H9 (cell line): ENCODE measurements around the gene INSR. TPM values are rescaled to one million over a fixed set of nuclear protein-coding genes. Genes with fewer than 3 reads are reported as not detected.

Experiments
- DNase-seq: peaks from one replicate; pipeline ENCODE4 v3.0.0-alpha.2; 2017
- H2AFZ ChIP-seq: one replicate; pipeline ENCODE4 v1.6.1; 2013; ENCODE audit warnings: mild to moderate bottlenecking, low read length, control low read depth, moderate library complexity
- H2AK5ac ChIP-seq: 2 replicates; pipeline ENCODE4 v1.6.1; 2013; ENCODE audit warnings: low read length, control low read depth, mixed read lengths; ENCODE audit not compliant: insufficient read length
- H2BK120ac ChIP-seq: one replicate; pipeline ENCODE4 v1.6.1; 2013; ENCODE audit warnings: low read depth, mild to moderate bottlenecking, low read length, control low read depth, inconsistent platforms; ENCODE audit not compliant: poor library complexity, severe bottlenecking
- H2BK12ac ChIP-seq: 2 replicates; pipeline ENCODE4 v1.6.1; 2013; ENCODE audit warnings: low read length, control low read depth, mixed read lengths, low read depth; ENCODE audit not compliant: insufficient read length
- H2BK15ac ChIP-seq: 2 replicates; pipeline ENCODE4 v1.6.1; 2013; ENCODE audit warnings: low read depth, low read length, control low read depth
- H2BK20ac ChIP-seq: one replicate; pipeline ENCODE4 v1.6.1; 2013; ENCODE audit warnings: low read depth, mild to moderate bottlenecking, low read length, control low read depth, inconsistent platforms; ENCODE audit not compliant: poor library complexity, severe bottlenecking
- H2BK5ac ChIP-seq: 2 replicates; pipeline ENCODE4 v1.6.1; 2013; ENCODE audit warnings: low read length, control low read depth, mixed read lengths; ENCODE audit not compliant: insufficient read length
- H3K14ac ChIP-seq: 2 replicates; pipeline ENCODE4 v1.6.1; 2013; ENCODE audit warnings: low read length, control low read depth; ENCODE audit not compliant: insufficient read depth
- H3K18ac ChIP-seq: 2 replicates; pipeline ENCODE4 v1.6.1; 2013; ENCODE audit warnings: low read depth, mild to moderate bottlenecking, mixed read lengths, low read length, control low read depth; ENCODE audit not compliant: insufficient read length
- H3K23ac ChIP-seq: 2 replicates; pipeline ENCODE4 v1.6.1; 2013; ENCODE audit warnings: low read length, control low read depth, mixed read lengths, low read depth; ENCODE audit not compliant: insufficient read length
- H3K23me2 ChIP-seq: 2 replicates; pipeline ENCODE4 v1.6.1; 2013; ENCODE audit warnings: low read depth, mild to moderate bottlenecking, mixed read lengths, low read length, control low read depth; ENCODE audit not compliant: insufficient read length, poor library complexity, severe bottlenecking
- H3K27ac ChIP-seq: 2 replicates; pipeline ENCODE4 v1.5.1; 2013; ENCODE audit warnings: low read length, control low read depth, mixed read lengths, low read depth; ENCODE audit not compliant: insufficient read length
- H3K27me3 ChIP-seq: 2 replicates; pipeline ENCODE4 v1.6.1; 2013; ENCODE audit warnings: low read length, control low read depth, inconsistent platforms; ENCODE audit not compliant: insufficient read depth
- H3K4ac ChIP-seq: 2 replicates; pipeline ENCODE4 v1.6.1; 2013; ENCODE audit warnings: low read depth, mild to moderate bottlenecking, control low read depth, inconsistent platforms, low read length, moderate library complexity
- H3K4me1 ChIP-seq: 2 replicates; pipeline ENCODE4 v1.6.1; 2013; ENCODE audit warnings: low read length, control low read depth, inconsistent platforms; ENCODE audit not compliant: insufficient read depth
- H3K4me2 ChIP-seq: 2 replicates; pipeline ENCODE4 v1.6.1; 2013; ENCODE audit warnings: low read length, control low read depth, mixed read lengths; ENCODE audit not compliant: insufficient read length, insufficient read depth
- H3K56ac ChIP-seq: 2 replicates; pipeline ENCODE4 v1.6.1; 2013; ENCODE audit warnings: low read depth, mild to moderate bottlenecking, mixed read lengths, low read length, control low read depth; ENCODE audit not compliant: insufficient read length
- H3K79me1 ChIP-seq: 2 replicates; pipeline ENCODE4 v1.6.1; 2013; ENCODE audit warnings: low read depth, mild to moderate bottlenecking, moderate library complexity, low read length, control low read depth, inconsistent platforms; ENCODE audit not compliant: insufficient read depth, poor library complexity, severe bottlenecking
- H3K79me2 ChIP-seq: 2 replicates; pipeline ENCODE4 v1.6.1; 2013; ENCODE audit warnings: low read length, control low read depth, inconsistent platforms; ENCODE audit not compliant: insufficient read depth
- H3K9ac ChIP-seq: 2 replicates; pipeline ENCODE4 v1.6.1; 2013; ENCODE audit warnings: low read length, control low read depth, mixed read lengths; ENCODE audit not compliant: insufficient read length; ENCODE audit errors: extremely low read depth
- H3K9me3 ChIP-seq: one replicate; pipeline ENCODE4 v1.6.1; 2013; ENCODE audit warnings: low read depth, low read length, inconsistent platforms; ENCODE audit not compliant: control insufficient read depth
- H3T11ph ChIP-seq: one replicate; pipeline ENCODE4 v1.6.1; 2013; ENCODE audit warnings: mild to moderate bottlenecking, low read length, control low read depth, inconsistent platforms
- H4K20me1 ChIP-seq: one replicate; pipeline ENCODE4 v1.6.1; 2013; ENCODE audit not compliant: control insufficient read depth, insufficient read length, insufficient read depth
- H4K5ac ChIP-seq: 2 replicates; pipeline ENCODE4 v1.6.1; 2013; ENCODE audit warnings: low read depth, mild to moderate bottlenecking, mixed read lengths, low read length, control low read depth; ENCODE audit not compliant: insufficient read length
- H4K8ac ChIP-seq: replicated peaks from 2 replicates; pipeline ENCODE4 v1.6.1; 2013; ENCODE audit warnings: low read length, control low read depth, mixed read lengths, low read depth; ENCODE audit not compliant: insufficient read length
- H4K91ac ChIP-seq: 2 replicates; pipeline ENCODE4 v1.6.1; 2013; ENCODE audit warnings: low read depth, mild to moderate bottlenecking, moderate library complexity, mixed read lengths, low read length, control low read depth; ENCODE audit not compliant: insufficient read length
- H3K27ac Mint-ChIP-seq, 3 experiments: 2 replicates in 2 of 3; 3 replicates in 1 of 3; pipeline ENCODE4 v1.8.0; 2020 to 2021; ENCODE audit warnings: mixed read lengths in 3 of 3, mild to moderate bottlenecking in 1 of 3, moderate library complexity in 1 of 3
- H3K27me3 Mint-ChIP-seq: 2 replicates; pipeline ENCODE4 v1.8.0; 2021; ENCODE audit warnings: low read depth, mild to moderate bottlenecking, moderate library complexity, mixed read lengths
- H3K36me3 Mint-ChIP-seq, 3 experiments: 2 replicates in 2 of 3; 3 replicates in 1 of 3; pipeline ENCODE4 v1.8.0; 2020 to 2021; ENCODE audit warnings: low read depth in 3 of 3, mixed read lengths in 3 of 3; ENCODE audit not compliant: insufficient read depth in 1 of 3
- H3K4me1 Mint-ChIP-seq, 2 experiments: 2 replicates each; pipeline ENCODE4 v1.8.0; 2020; ENCODE audit warnings: mixed read lengths in 2 of 2
- H3K4me3 Mint-ChIP-seq, 2 experiments: 2 replicates in 1 of 2; 3 replicates in 1 of 2; pipeline ENCODE4 v1.8.0; 2020 to 2021; ENCODE audit warnings: mild to moderate bottlenecking in 2 of 2, mixed read lengths in 2 of 2, moderate library complexity in 1 of 2
- H3K9me3 Mint-ChIP-seq, 2 experiments: 2 replicates in 1 of 2; 3 replicates in 1 of 2; pipeline ENCODE4 v1.8.0; 2020; ENCODE audit warnings: mild to moderate bottlenecking in 2 of 2, mixed read lengths in 2 of 2, moderate library complexity in 1 of 2
- WGBS: extraction: QIAGEN DNeasy Blood & Tissue Kit; methylation state at CpG from one replicate; pipeline ENCODE4 v1.1.7; 2013; ENCODE audit warnings: missing lambda C conversion rate, low lambda C conversion rate, mixed read lengths; ENCODE audit not compliant: insufficient read length; ENCODE audit errors: extremely low coverage; 5-methylcytosine and 5-hydroxymethylcytosine counted together
- total RNA-seq: library from RNA; stranded (reverse); gene quantifications from 2 replicates; pipeline ENCODE4 v1.2.1, GENCODE V29; 2021
- TF ChIP-seq, protein P1 (sequence below): fragments of 200-600 bp; sonication (generic); conservative IDR thresholded peaks from 3 replicates; pipeline ENCODE4 v1.8.0; 2021; ENCODE audit warnings: antibody characterized with exemption, mild to moderate bottlenecking

INSR gene
- total RNA-seq, 1 experiment from 2014 or later: 39.8 TPM

- no peak overlapping the region for H2AK5ac ChIP-seq
- no peaks in the 10 kb centered on the region for H3K4me1 ChIP-seq
- no peaks in the 10 kb centered on the region for H3K27me3 ChIP-seq
- H2BK15ac ChIP-seq: no peak overlapping the region
- H3K14ac ChIP-seq: no peak overlapping the region
- H2BK20ac ChIP-seq: no peak overlapping the region
- no peak overlapping the region for H3K9ac ChIP-seq
- no peak overlapping the region for H2BK12ac ChIP-seq
- no peak overlapping the region for H3K4me2 ChIP-seq
- no peaks in the 10 kb centered on the region for H3K79me2 ChIP-seq
- no peak overlapping the region for H3K4ac ChIP-seq
- H2BK5ac ChIP-seq: no peak overlapping the region
- no peak overlapping the region for H4K91ac ChIP-seq
- no peak overlapping the region for H3K4me3 Mint-ChIP-seq
- no peak overlapping the region for H3K27ac ChIP-seq
- H3K56ac ChIP-seq: no peak overlapping the region
- no peak for DNase-seq
- no peak overlapping the region for H3K18ac ChIP-seq
- no peak overlapping the region for H3K23ac ChIP-seq
- H4K20me1 ChIP-seq: no peaks in the 10 kb centered on the region
- TF ChIP-seq, protein P1, sequence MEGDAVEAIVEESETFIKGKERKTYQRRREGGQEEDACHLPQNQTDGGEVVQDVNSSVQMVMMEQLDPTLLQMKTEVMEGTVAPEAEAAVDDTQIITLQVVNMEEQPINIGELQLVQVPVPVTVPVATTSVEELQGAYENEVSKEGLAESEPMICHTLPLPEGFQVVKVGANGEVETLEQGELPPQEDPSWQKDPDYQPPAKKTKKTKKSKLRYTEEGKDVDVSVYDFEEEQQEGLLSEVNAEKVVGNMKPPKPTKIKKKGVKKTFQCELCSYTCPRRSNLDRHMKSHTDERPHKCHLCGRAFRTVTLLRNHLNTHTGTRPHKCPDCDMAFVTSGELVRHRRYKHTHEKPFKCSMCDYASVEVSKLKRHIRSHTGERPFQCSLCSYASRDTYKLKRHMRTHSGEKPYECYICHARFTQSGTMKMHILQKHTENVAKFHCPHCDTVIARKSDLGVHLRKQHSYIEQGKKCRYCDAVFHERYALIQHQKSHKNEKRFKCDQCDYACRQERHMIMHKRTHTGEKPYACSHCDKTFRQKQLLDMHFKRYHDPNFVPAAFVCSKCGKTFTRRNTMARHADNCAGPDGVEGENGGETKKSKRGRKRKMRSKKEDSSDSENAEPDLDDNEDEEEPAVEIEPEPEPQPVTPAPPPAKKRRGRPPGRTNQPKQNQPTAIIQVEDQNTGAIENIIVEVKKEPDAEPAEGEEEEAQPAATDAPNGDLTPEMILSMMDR: no peak
- H3K9me3 Mint-ChIP-seq: no peaks in the 10 kb centered on the region
- H3K79me1 ChIP-seq: no peaks in the 10 kb centered on the region
- H4K5ac ChIP-seq: no peak overlapping the region
- no peak overlapping the region for H4K8ac ChIP-seq
- H3K36me3 Mint-ChIP-seq: peaks cover 28 to 51% (median 45%) of the 10 kb centered on the region in 3 experiments; a peak in 6 of 7 replicates
- no peaks in the 10 kb centered on the region for H3K4me1 Mint-ChIP-seq
- H2AFZ ChIP-seq: no peak overlapping the region
- WGBS: no CpG with 5 or more reads among the region's 4 CpGs
- no peaks in the 10 kb centered on the region for H3K23me2 ChIP-seq
- no peaks in the 10 kb centered on the region for H3K9me3 ChIP-seq
- H3K27ac Mint-ChIP-seq: no peak overlapping the region
- no peaks in the 10 kb centered on the region for H3K27me3 Mint-ChIP-seq
- no peak overlapping the region for H2BK120ac ChIP-seq
- H3T11ph ChIP-seq: no peak overlapping the region
Measured at GRCh38 chr19:7161292-7161691, 132.9 kb downstream of the INSR start.
